Measurements from ENCODE around the gene LRRK1. TPM values are rescaled to one million over a fixed set of nuclear protein-coding genes. Genes with fewer than 3 reads are reported as not detected.

Gene LRRK1
- total RNA-seq, 4 donors from 2014 or later, result 7.1 to 29.3 (median 8.5) TPM

GRCh38 chr15:101099183-101099582 is 180.0 kb downstream of the LRRK1 start:
- Histone ChIP-seq H3K4me1 (no peaks in the 10 kb centered on the region), H3K27ac (no peak overlapping the region), H3K9me3 (no peaks in the 10 kb centered on the region), H3K27me3 (no peaks in the 10 kb centered on the region), H3K36me3 (no peaks in the 10 kb centered on the region), H3K4me3 (replicated peaks in 1 of 3) (no peak overlapping the region)
- WGBS, 2 donors, result 92 to 93% methylated on average over 10 of the region's 10 CpGs
- no peak for TF ChIP-seq CTCF (IDR thresholded peaks at IDR 0.05)
- no peak for TF ChIP-seq POLR2A (IDR thresholded peaks at IDR 0.05)
- no peak for DNase-seq
- intact Hi-C loops (cut with DNase I), result no loop called here

DNA sequence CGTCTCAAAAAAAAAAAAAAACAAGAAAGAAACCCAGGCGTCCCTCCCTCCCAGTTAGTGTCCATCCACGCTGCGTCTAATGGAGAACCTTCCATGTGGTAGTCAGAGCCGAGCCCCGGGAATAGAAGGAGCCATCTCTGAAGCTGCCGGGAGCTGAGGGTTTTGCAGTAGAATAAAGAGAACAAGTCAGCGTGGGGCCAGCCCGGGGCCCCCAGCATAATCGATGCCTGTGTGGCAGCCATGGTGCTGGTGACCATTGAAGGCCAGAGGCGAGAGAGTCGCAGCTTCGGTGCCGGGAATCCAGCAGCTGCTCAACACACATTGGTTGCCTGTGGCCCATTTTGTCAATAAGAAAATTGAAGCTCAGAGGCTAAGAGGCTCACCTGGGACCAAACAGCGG is 181.0 kb downstream of the LRRK1 start:
- no peaks in the 10 kb centered on the region for H3K9me3 ChIP-seq
- intact Hi-C loops (cut with DNase I), result no loop called here
- 92 to 94% methylated on average over 15 of the region's 15 CpGs for WGBS, 2 donors

DNA sequence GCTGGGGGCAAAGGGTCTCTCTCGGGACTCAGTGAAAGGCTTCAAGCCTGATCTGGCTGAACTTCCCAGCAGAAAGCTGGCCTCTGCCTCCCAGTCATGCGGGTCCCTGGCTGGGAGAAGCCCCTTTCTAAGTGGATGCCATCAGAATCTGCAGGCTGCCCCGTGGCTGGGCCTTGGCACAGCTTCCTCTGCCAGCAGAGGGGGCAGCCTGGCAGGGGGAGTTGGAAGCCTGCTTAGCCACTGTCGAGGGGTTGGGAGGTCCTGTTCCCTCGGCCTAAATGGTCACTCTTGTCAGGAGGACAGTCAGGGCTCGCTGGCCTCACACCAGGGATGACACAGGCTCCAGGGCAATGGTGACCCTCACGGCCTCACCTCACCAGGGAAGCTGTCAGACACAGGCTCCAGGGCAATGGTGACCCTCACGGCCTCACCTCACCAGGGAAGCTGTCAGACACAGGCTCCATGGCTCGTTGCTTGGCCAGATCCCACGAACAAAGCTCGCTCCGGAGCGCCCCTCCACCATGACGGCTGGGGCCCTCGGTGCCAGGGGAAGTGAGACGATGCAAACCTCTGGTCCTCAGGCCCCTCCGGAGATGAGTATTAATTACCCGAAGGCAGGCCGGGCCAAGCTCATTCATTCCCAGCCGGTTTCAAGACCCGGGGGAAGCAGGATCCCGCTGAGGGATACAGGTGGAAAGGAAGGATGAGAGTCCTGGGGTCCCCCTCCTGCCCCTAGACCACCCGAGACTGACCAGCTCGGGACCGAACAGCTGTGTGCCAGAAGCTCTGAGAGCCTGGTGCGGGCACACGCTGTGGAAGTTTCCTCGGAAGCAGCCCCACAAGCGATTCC is 181.7 kb downstream of the LRRK1 start:
- no peaks in the 10 kb centered on the region for H3K9me3 ChIP-seq
- H3K36me3 ChIP-seq, result no peaks in the 10 kb centered on the region
- no peak overlapping the region for H3K27ac ChIP-seq
- no peaks in the 10 kb centered on the region for H3K27me3 ChIP-seq
- intact Hi-C loops (cut with DNase I), result no loop called here
- WGBS, 2 donors, result 90 to 91% methylated on average over 6 to 19 of the region's 29 CpGs
- TF ChIP-seq POLR2A (IDR thresholded peaks at IDR 0.05), result no peak
- no peak for TF ChIP-seq CTCF (IDR thresholded peaks at IDR 0.05)
- H3K4me3 ChIP-seq (replicated peaks in 1 of 3), result no peak overlapping the region
- no peaks in the 10 kb centered on the region for H3K4me1 ChIP-seq
- DNase-seq, result no peak

More for the DNA sequence above, 181.0 kb downstream of the LRRK1 start:
- TF ChIP-seq POLR2A (IDR thresholded peaks at IDR 0.05), result no peak
- TF ChIP-seq CTCF (IDR thresholded peaks at IDR 0.05), result no peak
- no peak overlapping the region for H3K4me3 ChIP-seq (replicated peaks in 1 of 3)
- H3K27me3 ChIP-seq, result no peaks in the 10 kb centered on the region
- H3K4me1 ChIP-seq, result no peaks in the 10 kb centered on the region
- H3K27ac ChIP-seq, result no peak overlapping the region
- no peak for DNase-seq
- H3K36me3 ChIP-seq, result no peaks in the 10 kb centered on the region

- H3K9me3 ChIP-seq, result no peaks in the 10 kb centered on the region
- H3K36me3 ChIP-seq, result no peaks in the 10 kb centered on the region
- H3K4me3 ChIP-seq (replicated peaks in 1 of 3), result no peak overlapping the region
- no peak for DNase-seq
- H3K27ac ChIP-seq, result no peak overlapping the region
- 98 to 100% methylated on average over 3 of the region's 3 CpGs for WGBS, 2 donors
- TF ChIP-seq POLR2A (IDR thresholded peaks at IDR 0.05) (no peak), CTCF (IDR thresholded peaks at IDR 0.05) (no peak)
- intact Hi-C loops (cut with DNase I), result no loop called here
- H3K4me1 ChIP-seq, result no peaks in the 10 kb centered on the region
- H3K27me3 ChIP-seq, result no peaks in the 10 kb centered on the region
Measured at GRCh38 chr15:101101676-101102075, 182.5 kb downstream of the LRRK1 start.

DNA sequence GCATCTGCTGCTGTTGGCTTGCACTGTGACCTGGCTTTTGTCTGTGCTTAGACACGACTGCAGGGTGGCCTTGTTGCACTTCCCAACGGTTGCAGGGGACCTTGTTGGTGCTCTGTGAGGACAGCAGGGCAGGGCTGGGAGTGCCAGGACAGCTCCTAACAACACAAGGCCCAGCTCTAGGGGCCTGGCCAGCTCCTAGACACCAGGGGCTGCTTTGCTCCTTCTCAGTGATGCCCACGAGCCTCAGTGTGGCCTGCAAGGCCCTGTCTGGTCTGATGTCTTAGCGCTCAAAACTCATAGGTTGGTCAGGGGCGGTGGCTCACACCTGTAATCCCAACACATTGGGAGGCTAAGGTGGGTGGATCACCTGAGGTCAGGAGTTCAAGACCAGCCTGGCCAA is 183.6 kb downstream of the LRRK1 start:
- H3K4me3 ChIP-seq (replicated peaks in 1 of 3), result no peak overlapping the region
- no peaks in the 10 kb centered on the region for H3K36me3 ChIP-seq
- intact Hi-C loops (cut with DNase I), result no loop called here
- DNase-seq, result no peak
- H3K9me3 ChIP-seq, result no peaks in the 10 kb centered on the region
- H3K4me1 ChIP-seq, result no peaks in the 10 kb centered on the region
- TF ChIP-seq CTCF (IDR thresholded peaks at IDR 0.05), result no peak
- TF ChIP-seq POLR2A (IDR thresholded peaks at IDR 0.05), result no peak
- H3K27me3 ChIP-seq, result no peaks in the 10 kb centered on the region
- 88 to 100% methylated on average over 3 to 5 of the region's 5 CpGs for WGBS, 2 donors
- no peak overlapping the region for H3K27ac ChIP-seq

Measured in thyroid gland (tissue), 4 donors.